LHCN-M2 (cell line): Measurements from ENCODE around the gene RANBP10. TPM values are rescaled to one million over a fixed set of nuclear protein-coding genes. Genes with fewer than 3 reads are reported as not detected.
"Not testable (repeated sequence)": the region's sequence is repeated elsewhere in the genome, so short reads cannot be mapped to it uniquely, and the experiment has no call there.

Source experiments
- DNase-seq: peaks from one replicate; pipeline ENCODE4 v3.0.0-alpha.2; 2012; ENCODE audit warnings: low read depth
- total RNA-seq: library from RNA; depleted of rRNA; stranded (reverse); fragments of >200 nt; gene quantifications from 2 replicates; pipeline ENCODE4 v1.2.3, GENCODE V29; 2014

Gene RANBP10
- total RNA-seq, 1 experiment from 2014 or later = 4.5 TPM

GRCh38 chr16:67719048-67719777 is 87.1 kb downstream of the RANBP10 start, which contains the start of gene GFOD2:
GFOD2 (minus strand) TSS chr16:67719316; CDS start chr16:67685715, 33,601 bp downstream.
- DNase-seq = peak; percentile 87

GRCh38 chr16:67718668-67719047 is 87.7 kb downstream of the RANBP10 start:
- peak; percentile 3 for DNase-seq

- DNase-seq = no peak
Observed at GRCh38 chr16:67716097-67716496, 90.3 kb downstream of the RANBP10 start.

GRCh38 chr16:67714522-67714921 is 91.8 kb downstream of the RANBP10 start:
- DNase-seq = no peak

- no peak for DNase-seq
Observed at GRCh38 chr16:67713647-67714273, 92.6 kb downstream of the RANBP10 start.

- no peak for DNase-seq
Observed at GRCh38 chr16:67710607-67711006, 95.8 kb downstream of the RANBP10 start.

DNA sequence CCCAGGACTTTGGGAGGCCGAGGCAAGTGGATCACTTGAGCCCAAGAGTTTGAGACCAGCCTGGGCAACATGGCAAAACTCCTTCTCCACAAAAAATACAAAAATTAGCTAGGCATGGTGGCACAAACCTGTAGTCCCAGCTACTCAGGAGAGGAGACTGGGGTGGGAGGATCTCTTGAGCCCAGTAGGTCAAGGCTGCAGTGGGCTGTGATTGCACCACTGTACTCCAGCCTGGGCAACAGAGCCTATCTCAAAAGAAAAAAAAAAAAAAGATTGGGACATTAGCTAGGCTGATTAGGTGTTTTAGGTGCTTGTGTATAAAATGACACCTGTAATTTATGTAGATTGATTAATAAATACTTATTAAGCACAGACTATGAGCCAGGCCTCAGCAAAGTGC is 97.3 kb downstream of the RANBP10 start:
- no peak for DNase-seq

GRCh38 chr16:67708368-67708771 is 98.0 kb downstream of the RANBP10 start:
- DNase-seq = peak; percentile 37

GRCh38 chr16:67707790-67708189 is 98.6 kb downstream of the RANBP10 start:
- DNase-seq = no peak

DNA sequence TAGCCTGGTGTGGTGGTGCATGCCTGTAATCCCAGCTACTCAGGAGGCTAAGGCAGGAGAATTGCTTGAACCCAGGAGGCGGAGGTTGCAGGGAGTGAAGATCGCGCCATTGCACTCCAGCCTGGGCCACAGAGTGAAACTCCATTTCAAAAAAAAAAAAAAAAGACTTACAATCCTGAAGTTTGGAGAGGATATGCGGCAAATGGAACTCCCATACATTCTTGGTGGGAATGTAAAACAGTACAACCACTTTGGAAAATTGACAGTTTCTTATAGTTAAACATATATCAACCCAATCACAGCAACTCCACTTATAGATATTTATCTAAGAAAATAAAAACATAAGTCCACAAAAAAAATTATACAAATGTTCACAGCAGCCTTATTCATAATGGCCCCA is 99.2 kb downstream of the RANBP10 start:
- no peak for DNase-seq

GRCh38 chr16:67704110-67704509 is 102.2 kb downstream of the RANBP10 start:
- DNase-seq = no peak

DNA sequence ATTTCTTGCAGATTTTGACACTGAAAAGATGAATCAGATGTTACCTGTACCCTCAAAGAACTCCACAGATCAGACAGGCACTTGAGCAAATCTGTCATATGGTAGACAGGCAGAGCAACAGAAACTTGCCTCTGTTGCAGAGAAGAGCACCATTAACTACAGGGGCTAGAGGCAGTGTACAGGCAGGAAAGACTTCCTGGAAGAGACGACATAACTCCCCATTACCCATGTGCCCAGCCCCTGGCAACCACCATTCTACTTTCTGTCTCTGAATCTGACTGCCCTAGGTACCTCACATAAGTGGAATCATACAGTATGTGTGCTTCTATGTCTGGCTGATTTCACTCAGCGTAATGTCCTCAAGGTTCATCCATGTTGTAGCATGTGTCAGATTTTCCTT is 102.7 kb downstream of the RANBP10 start:
- DNase-seq = no peak

GRCh38 chr16:67702130-67702529 is 104.2 kb downstream of the RANBP10 start:
- DNase-seq = no peak

DNA sequence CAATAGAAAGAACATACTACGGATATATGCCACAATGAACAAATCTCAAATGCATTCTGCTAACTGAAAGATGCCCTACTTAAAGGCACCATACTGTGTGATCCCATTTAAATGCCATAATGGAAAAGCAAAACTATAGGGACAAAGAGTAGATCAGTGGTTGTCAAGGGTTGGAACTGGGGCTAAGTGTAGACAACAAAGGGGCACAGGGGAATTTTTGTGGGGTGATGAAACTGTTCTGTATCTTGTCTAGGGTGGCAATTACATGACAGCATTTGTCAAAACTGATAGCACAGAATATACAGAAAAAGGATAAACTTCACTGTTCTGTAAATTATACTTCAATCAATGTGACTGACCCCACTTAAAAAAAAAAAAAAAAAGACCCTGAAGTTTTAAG is 104.9 kb downstream of the RANBP10 start:
- no peak for DNase-seq

GRCh38 chr16:67699265-67699664 is 107.1 kb downstream of the RANBP10 start:
- DNase-seq = no peak

DNA sequence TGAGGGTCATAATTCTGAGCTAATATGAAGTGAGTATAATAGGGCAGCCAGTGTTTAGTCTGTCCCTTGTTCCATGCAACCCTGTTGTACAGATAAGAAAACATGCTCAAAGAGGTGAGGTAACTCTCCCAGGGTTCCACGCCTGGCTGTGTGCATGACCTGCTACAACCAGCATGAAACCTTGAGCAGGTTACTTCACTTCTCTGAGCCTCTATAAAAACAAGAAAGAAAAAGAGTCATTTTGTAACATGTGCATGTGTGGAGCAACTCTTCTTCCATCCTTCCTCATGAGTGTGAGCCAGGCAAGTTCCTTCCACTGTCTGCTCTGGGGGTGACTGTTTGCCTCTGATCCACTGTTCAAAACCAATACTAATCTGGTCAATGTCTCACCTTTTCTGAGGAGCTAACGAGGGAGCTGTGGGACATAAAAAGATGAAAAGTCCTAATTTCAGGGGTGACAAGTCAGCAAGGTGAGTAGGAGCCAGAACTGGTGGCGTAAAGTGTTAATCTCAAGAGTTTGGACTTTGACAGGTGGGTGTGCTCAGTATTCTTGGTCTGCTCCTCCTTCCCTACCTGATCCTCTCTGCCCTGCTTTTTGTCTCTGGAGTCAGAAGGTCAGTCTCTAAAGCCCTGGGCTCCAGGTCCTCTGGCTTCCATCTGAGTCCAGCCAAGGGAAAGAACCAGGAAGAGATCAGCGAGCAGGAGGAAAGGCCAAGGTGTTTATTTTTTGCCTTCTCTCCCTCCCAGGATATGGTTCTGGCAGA is 108.8 kb downstream of the RANBP10 start:
- no peak for DNase-seq

GRCh38 chr16:67694611-67695010 is 111.7 kb downstream of the RANBP10 start:
- no peak for DNase-seq

DNA sequence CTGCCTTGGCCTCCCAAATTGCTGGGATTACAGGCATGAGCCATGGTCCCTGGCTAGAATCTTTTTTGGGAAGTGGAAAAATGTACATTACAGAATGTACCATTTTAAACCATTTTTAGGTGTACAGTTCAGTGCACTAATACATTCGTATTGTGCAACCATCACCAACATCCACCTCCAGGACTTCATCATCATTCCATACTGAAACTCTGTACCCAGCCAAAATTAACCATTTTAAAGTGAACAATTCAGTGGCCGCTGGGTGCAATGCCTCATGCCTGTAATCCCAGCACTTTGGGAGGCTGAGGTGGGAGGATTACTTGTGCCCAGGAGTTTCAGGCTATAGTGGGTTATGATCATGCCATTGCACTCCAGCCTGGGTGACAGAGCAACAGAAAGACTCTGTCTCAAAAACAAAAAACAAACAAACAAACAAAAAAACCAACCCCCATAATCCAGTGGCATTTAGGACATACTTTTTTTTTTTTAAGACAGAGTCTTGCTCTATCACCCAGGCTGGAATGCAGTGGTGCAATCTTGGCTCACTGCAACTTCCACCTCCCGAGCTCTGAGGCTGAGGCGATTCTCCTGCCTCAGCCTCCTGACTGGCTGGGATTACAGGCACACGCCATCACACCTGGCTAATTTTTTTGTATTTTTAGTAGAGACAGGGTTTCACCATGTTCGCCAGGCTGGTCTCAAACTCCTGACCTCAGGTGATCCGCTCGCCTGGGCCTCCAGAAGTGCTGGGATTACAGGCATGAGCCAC is 112.7 kb downstream of the RANBP10 start:
- DNase-seq = not testable (repeated sequence)

- DNase-seq = no peak
Observed at GRCh38 chr16:67685388-67686112, 120.8 kb downstream of the RANBP10 start.

GRCh38 chr16:67683767-67684166 is 122.6 kb downstream of the RANBP10 start:
- DNase-seq = no peak
